GM23338 (cell line): ENCODE measurements around the gene PIAS4. TPM values are rescaled to one million over a fixed set of nuclear protein-coding genes. Genes with fewer than 3 reads are reported as not detected.

Source experiments
- ATAC-seq: fragments of 200-7000 bp; cut with Tn5 transposase; 3 replicates; pipeline ENCODE4 v1.9.1; 2020
- DNase-seq: peaks from one replicate; pipeline ENCODE4 v3.0.0-alpha.2; 2015; ENCODE audit warnings: low spot score
- H2AFZ ChIP-seq: fragments of 200-600 bp; sonication (generic); 2 replicates; pipeline ENCODE4 v1.8.0; 2016; ENCODE audit warnings: antibody characterized with exemption, mild to moderate bottlenecking, moderate library complexity
- H3F3A ChIP-seq: fragments of 200-600 bp; sonication (generic); replicated peaks from 2 replicates; pipeline ENCODE4 v1.8.0; 2017; ENCODE audit warnings: antibody characterized with exemption, mixed run types, low read depth
- H3K27ac ChIP-seq: fragments of 200-600 bp; sonication (generic); 2 replicates; pipeline ENCODE4 v1.6.1; 2016; ENCODE audit warnings: low read depth
- H3K27me3 ChIP-seq: fragments of 200-600 bp; sonication (generic); 2 replicates; pipeline ENCODE4 v1.8.0; 2016; ENCODE audit warnings: mild to moderate bottlenecking, mixed run types, moderate library complexity; ENCODE audit not compliant: insufficient read depth
- H3K36me3 ChIP-seq: fragments of 200-600 bp; sonication (generic); 2 replicates; pipeline ENCODE4 v1.8.0; 2016; ENCODE audit warnings: mild to moderate bottlenecking; ENCODE audit not compliant: insufficient read depth
- H3K4me1 ChIP-seq: fragments of 200-600 bp; sonication (generic); 2 replicates; pipeline ENCODE4 v1.8.0; 2016; ENCODE audit warnings: mild to moderate bottlenecking, moderate library complexity; ENCODE audit not compliant: insufficient read depth
- H3K4me2 ChIP-seq: fragments of 200-600 bp; sonication (generic); 2 replicates; pipeline ENCODE4 v1.7.1; 2017; ENCODE audit warnings: mixed run types
- H3K4me3 ChIP-seq: fragments of 200-600 bp; sonication (generic); 2 replicates; pipeline ENCODE4 v1.6.1; 2016; ENCODE audit warnings: mixed run types
- H3K79me2 ChIP-seq: fragments of 200-600 bp; sonication (generic); replicated peaks from 2 replicates; pipeline ENCODE4 v1.8.0; 2017; ENCODE audit warnings: mild to moderate bottlenecking; ENCODE audit not compliant: insufficient read depth
- H3K9me2 ChIP-seq: fragments of 200-600 bp; sonication (generic); 2 replicates; pipeline ENCODE4 v1.8.0; 2017; ENCODE audit not compliant: insufficient read depth
- H4K20me1 ChIP-seq: fragments of 200-600 bp; sonication (generic); replicated peaks from 2 replicates; pipeline ENCODE4 v1.8.0; 2017; ENCODE audit warnings: mild to moderate bottlenecking; ENCODE audit not compliant: insufficient read depth
- H3K27ac Mint-ChIP-seq: 2 replicates; pipeline ENCODE4 v1.8.0; 2020; ENCODE audit warnings: inconsistent platforms, mild to moderate bottlenecking, moderate library complexity, mixed read lengths
- H3K27me3 Mint-ChIP-seq: 3 replicates; pipeline ENCODE4 v1.8.0; 2022; ENCODE audit warnings: low read depth, mild to moderate bottlenecking, moderate library complexity, mixed read lengths, inconsistent platforms; ENCODE audit not compliant: insufficient read depth, poor library complexity
- H3K36me3 Mint-ChIP-seq: 3 replicates; pipeline ENCODE4 v1.8.0; 2021; ENCODE audit warnings: low read depth, mild to moderate bottlenecking, inconsistent platforms, moderate library complexity, mixed read lengths
- H3K4me1 Mint-ChIP-seq: 3 replicates; pipeline ENCODE4 v1.8.0; 2020; ENCODE audit warnings: mild to moderate bottlenecking, inconsistent platforms, mixed read lengths
- H3K4me3 Mint-ChIP-seq: 3 replicates; pipeline ENCODE4 v1.8.0; 2021; ENCODE audit warnings: moderate library complexity, mild to moderate bottlenecking, inconsistent platforms, mixed read lengths
- H3K9me3 Mint-ChIP-seq: 3 replicates; pipeline ENCODE4 v1.8.0; 2020; ENCODE audit warnings: moderate library complexity, mild to moderate bottlenecking, inconsistent platforms, mixed read lengths
- CREB1 ChIP-seq: fragments of 250-450 bp; sonication (Bioruptor Pico); IDR thresholded peaks from 2 replicates; pipeline ENCODE4 v1.5.0; 2020; ENCODE audit warnings: low read depth, mild to moderate bottlenecking, moderate library complexity
- CTCF ChIP-seq, 2 experiments: fragments of 200-600 bp in 1 of 2; sonication (generic) in 1 of 2; conservative IDR thresholded peaks; 2 replicates each; pipeline versions ENCODE4 v1.5.1 to v1.6.1; 2016 to 2017; ENCODE audit warnings: antibody characterized with exemption in 2 of 2, low read depth in 2 of 2, mild to moderate bottlenecking in 2 of 2, moderate library complexity in 1 of 2
- EZH2 ChIP-seq: fragments of 200-600 bp; sonication (generic); IDR thresholded peaks from one replicate; pipeline ENCODE4 v1.8.0; 2017; ENCODE audit warnings: antibody characterized with exemption, mild to moderate bottlenecking, low read depth; ENCODE audit not compliant: unreplicated experiment
- EZH2phosphoT487 ChIP-seq: fragments of 200-600 bp; sonication (generic); IDR thresholded peaks from one replicate; pipeline ENCODE4 v1.8.1; 2018; ENCODE audit warnings: antibody characterized with exemption; ENCODE audit not compliant: unreplicated experiment
- REST ChIP-seq: IDR thresholded peaks from one replicate; pipeline ENCODE4 v1.6.1; 2018; ENCODE audit warnings: antibody characterized with exemption; ENCODE audit not compliant: unreplicated experiment
- ZNF114 ChIP-seq: fragments of 250-450 bp; sonication (Bioruptor Pico); IDR thresholded peaks from 2 replicates; pipeline ENCODE4 v1.5.0; 2020; ENCODE audit warnings: mild to moderate bottlenecking, moderate library complexity
- ZNF331 ChIP-seq: fragments of 250-450 bp; sonication (Bioruptor Pico); IDR thresholded peaks from 2 replicates; pipeline ENCODE4 v1.5.0; 2020; ENCODE audit warnings: low read depth, mild to moderate bottlenecking, moderate library complexity
- polyA plus RNA-seq: library from polyadenylated mRNA; unstranded; fragments of >200 nt; fragmentation: Nextera tagmentation; extraction: Ambion mirVana; gene quantifications from 2 replicates; pipeline ENCODE4 v1.2.1, GENCODE V29; 2016
- total RNA-seq: library from RNA; depleted of rRNA; stranded (reverse); fragments of >200 nt; shearing (Covaris generic); gene quantifications from 2 replicates; pipeline ENCODE4 v1.2.3, GENCODE V29; 2014

The PIAS4 gene
- total and polyA plus RNA-seq, 2 experiments from 2014 or later: 17.0 to 48.4 TPM

GRCh38 chr19:4064149-4064495, 56.6 kb downstream of the PIAS4 start (continued):
- TF ChIP-seq REST (no peak), CREB1 (no peak), ZNF114 (CRISPR knock-in tag) (no peak), EZH2 (no peak), EZH2phosphoT487 (no peak)

- H3K4me3 Mint-ChIP-seq: peak overlapping the region; percentile 86; the same call in 2 of the 3 replicates
Measured at GRCh38 chr19:4064496-4065260, 57.1 kb downstream of the PIAS4 start.

More at GRCh38 chr19:4064496-4065260, 57.1 kb downstream of the PIAS4 start:
- Mint-ChIP-seq H3K9me3 (no peaks in the 10 kb centered on the region; the same call in 2 of the 3 replicates), H3K27ac (no peak overlapping the region), H3K36me3 (peaks cover 3% of the 10 kb centered on the region; the same call in 1 of the 3 replicates), H3K4me1 (peaks cover 13% of the 10 kb centered on the region), H3K27me3 (peaks cover 24% of the 10 kb centered on the region)
- Histone ChIP-seq H3K4me1 (peaks cover 26% of the 10 kb centered on the region), H3K27me3 (peaks cover 29% of the 10 kb centered on the region), H2AFZ (no peak overlapping the region), H4K20me1 (peaks cover 33% of the 10 kb centered on the region), H3K36me3 (no peaks in the 10 kb centered on the region), H3K79me2 (peaks cover 54% of the 10 kb centered on the region), H3K4me3 (peak overlapping the region; percentile 84), H3K27ac (0 out of 2 replicates have a peak overlapping the region, but pooled peaks have one; percentile 19), H3F3A (peaks cover 16% of the 10 kb centered on the region), H3K4me2 (peak overlapping the region; percentile 94), H3K9me2 (no peaks in the 10 kb centered on the region)
- ATAC-seq (peak; percentile 7), DNase-seq (peak; percentile 59)
- TF ChIP-seq CREB1 (peak; percentile 63), CTCF (conservative IDR thresholded peaks at IDR 0.05; ENCODE audit: low read depth in 2 of 2) (no peak), ZNF331 (no peak)
